K562 (cell line): ENCODE measurements around the gene MROH8. TPM values are rescaled to one million over a fixed set of nuclear protein-coding genes. Genes with fewer than 3 reads are reported as not detected.

ENCODE experiments used
- ATAC-seq: fragments of 200-7000 bp; cut with Tn5 transposase; 3 replicates; pipeline ENCODE4 v1.9.1; 2020; ENCODE audit warnings: moderate library complexity
- BruUV-seq: library from RNA; stranded (reverse); fragments of 400-500 nt; replicated peaks from 2 replicates; lab custom pipeline; 2021; lab: Mats Ljungman, UMichigan
- CTCF ChIA-PET: fragments of 300-600 bp; formaldehyde crosslinking; extraction: SDS; loops from one replicate; lab custom pipeline; 2021; ENCODE audit warnings: low intra/inter-chr PET ratio; lab: Yijun Ruan, JAX
- POLR2A ChIA-PET: fragments of 300-600, 350-650 bp; sonication (Branson Sonifier 250); formaldehyde crosslinking; extraction: SDS; loops from one replicate; lab custom pipeline; 2021; ENCODE audit warnings: antibody characterized with exemption, inconsistent platforms; lab: Yijun Ruan, JAX
- DNase-seq, 4 experiments: peaks; one replicate each; pipeline versions ENCODE4 v3.0.0 to v3.0.0-alpha.2; 2011 to 2018; ENCODE audit warnings: low spot score in 3 of 4, mixed read lengths in 3 of 4; ENCODE audit errors: extremely low read depth in 1 of 4
- FAIRE-seq: peaks from 2 replicates; lab custom pipeline; 2011; peaks lifted over from hg19 to GRCh38; lab: Jason Lieb, UNC
- H2AFZ ChIP-seq: 2 replicates; pipeline ENCODE4 v1.6.0; 2011; ENCODE audit warnings: low read depth, low read length, control low read depth, inconsistent platforms
- H3K27ac ChIP-seq: fragments of 200-600 bp; 3 replicates; pipeline ENCODE4 v1.8.0; 2011; ENCODE audit warnings: low read depth, mild to moderate bottlenecking, control low read depth, inconsistent platforms, low read length, moderate library complexity, mixed read lengths; ENCODE audit errors: extremely low read depth
- H3K27me3 ChIP-seq, 2 experiments: fragments of 300-600 bp in 1 of 2; 2 replicates in 1 of 2; 3 replicates in 1 of 2; pipeline versions ENCODE4 v1.6.0 to v1.8.0; 2011; ENCODE audit warnings: inconsistent platforms in 2 of 2, low read length in 2 of 2, mild to moderate bottlenecking in 1 of 2, mixed read lengths in 1 of 2, moderate library complexity in 1 of 2; ENCODE audit not compliant: control insufficient read depth in 2 of 2, insufficient read depth in 2 of 2
- H3K36me3 ChIP-seq: fragments of 300-600 bp; 3 replicates; pipeline ENCODE4 v1.8.0; 2011; ENCODE audit warnings: mild to moderate bottlenecking, low read length, inconsistent platforms; ENCODE audit not compliant: control insufficient read depth, insufficient read depth
- H3K4me1 ChIP-seq, 2 experiments: fragments of 200-600 bp in 1 of 2; replicated peaks in 1 of 2; 2 replicates in 1 of 2; 3 replicates in 1 of 2; pipeline versions ENCODE4 v1.5.1 to v1.8.0; 2011; ENCODE audit warnings: inconsistent platforms in 2 of 2, low read length in 2 of 2, mild to moderate bottlenecking in 1 of 2, mixed read lengths in 1 of 2, moderate library complexity in 1 of 2; ENCODE audit not compliant: control insufficient read depth in 2 of 2, insufficient read depth in 2 of 2
- H3K4me2 ChIP-seq: 2 replicates; pipeline ENCODE4 v1.6.1; 2011; ENCODE audit warnings: low read length, control low read depth, inconsistent platforms, mixed read lengths; ENCODE audit not compliant: insufficient read depth
- H3K4me3 ChIP-seq: fragments of 200-600 bp; sonication (generic), shearing (Covaris generic); 2 replicates; pipeline ENCODE4 v1.5.1; 2016; ENCODE audit warnings: control low read depth, inconsistent platforms
- H3K79me2 ChIP-seq: fragments of 200-600 bp; 3 replicates; pipeline ENCODE4 v1.8.0; 2011; ENCODE audit warnings: low read length, inconsistent platforms; ENCODE audit not compliant: control insufficient read depth, insufficient read depth
- H3K9ac ChIP-seq, 2 experiments: 2 replicates each; pipeline versions ENCODE4 v1.6.0 to v1.6.1; 2011; ENCODE audit warnings: low read depth in 2 of 2, low read length in 2 of 2, control low read depth in 1 of 2, inconsistent platforms in 1 of 2, mild to moderate bottlenecking in 1 of 2, mixed read lengths in 1 of 2; ENCODE audit not compliant: insufficient read depth in 1 of 2
- H3K9me1 ChIP-seq: one replicate; pipeline ENCODE4 v1.6.0; 2011; ENCODE audit warnings: inconsistent platforms, mild to moderate bottlenecking, low read length, moderate library complexity; ENCODE audit not compliant: control insufficient read depth, insufficient read depth
- H3K9me3 ChIP-seq: replicated peaks from 2 replicates; pipeline ENCODE4 v1.5.1; 2011; ENCODE audit warnings: low read depth, low read length, inconsistent platforms; ENCODE audit not compliant: control insufficient read depth, insufficient read depth
- H4K20me1 ChIP-seq: replicated peaks from 2 replicates; pipeline ENCODE4 v1.6.1; 2011; ENCODE audit warnings: low read length, inconsistent platforms, mixed read lengths; ENCODE audit not compliant: control insufficient read depth, insufficient read depth
- BMI1 ChIP-seq: fragments of 150-350 bp; IDR thresholded peaks from 2 replicates; pipeline ENCODE4 v1.6.1; 2014; ENCODE audit warnings: low read length
- EP400 ChIP-seq: fragments of 450-650 bp; IDR thresholded peaks from 2 replicates; pipeline ENCODE4 v1.6.1; 2017; ENCODE audit warnings: antibody characterized with exemption, mild to moderate bottlenecking, moderate library complexity
- ZNF316 ChIP-seq: fragments of 450-650 bp; IDR thresholded peaks from 2 replicates; pipeline ENCODE4 v1.6.1; 2016
- WGBS: fragments of 100-300 bp; shearing (Covaris generic); methylation state at CpG from one replicate; pipeline ENCODE4 v1.1.6; 2016; ENCODE audit warnings: low coverage, mixed read lengths; ENCODE audit not compliant: insufficient coverage; ENCODE audit errors: missing lambda C conversion rate; 5-methylcytosine and 5-hydroxymethylcytosine counted together
- in situ Hi-C: fragments of 300-500 bp; cut with MboI; formaldehyde crosslinking; loops from 4 replicates; pipeline ENCODE4 v1.15.0; 2018; ENCODE audit warnings: inconsistent platforms, mixed read lengths
- intact Hi-C: fragments of 100-400 bp; cut with micrococcal nuclease; formaldehyde crosslinking; loops from 2 replicates; pipeline ENCODE4 v1.14.2; 2022
- polyA plus RNA-seq, 8 experiments: library from polyadenylated mRNA; depleted of rRNA in 4 of 8; stranded (reverse) in 5 of 8; unstranded in 3 of 8; fragments of >200 nt; fragmentation: Nextera tagmentation in 2 of 8; fragmentation: Illumina TruSeq in 1 of 8; extraction: Ambion mirVana in 2 of 8; extraction: Trizol in 1 of 8; gene quantifications; 2 replicates each; pipeline versions ENCODE4 v1.2.1 to v1.2.3, GENCODE V29; 2011 to 2014; ENCODE audit warnings: inconsistent platforms in 1 of 8, missing spikeins in 1 of 8
- total RNA-seq, 7 experiments: library from RNA; depleted of rRNA in 6 of 7; stranded (reverse); fragments of >200 nt in 6 of 7; fragmentation: Illumina TruSeq in 2 of 7; extraction: Trizol in 2 of 7; gene quantifications; 2 replicates each; pipeline versions ENCODE4 v1.2.1 to v1.2.3, GENCODE V29; 2011 to 2021; ENCODE audit warnings: low replicate concordance in 1 of 7
- TF ChIP-seq, protein P1 (sequence below): sonication (generic); formaldehyde crosslinking; IDR thresholded peaks from 2 replicates; pipeline ENCODE4 v1.8.1; 2023; ENCODE audit warnings: missing genetic modification reagents, mild to moderate bottlenecking, borderline replicate concordance

The MROH8 gene
- total and polyA plus RNA-seq, 9 of the 15 experiments (the other 6 are each of a cell fraction or from before 2014, with no cell fraction given), result 0.21 to 1.5 (median 0.78) TPM

DNA sequence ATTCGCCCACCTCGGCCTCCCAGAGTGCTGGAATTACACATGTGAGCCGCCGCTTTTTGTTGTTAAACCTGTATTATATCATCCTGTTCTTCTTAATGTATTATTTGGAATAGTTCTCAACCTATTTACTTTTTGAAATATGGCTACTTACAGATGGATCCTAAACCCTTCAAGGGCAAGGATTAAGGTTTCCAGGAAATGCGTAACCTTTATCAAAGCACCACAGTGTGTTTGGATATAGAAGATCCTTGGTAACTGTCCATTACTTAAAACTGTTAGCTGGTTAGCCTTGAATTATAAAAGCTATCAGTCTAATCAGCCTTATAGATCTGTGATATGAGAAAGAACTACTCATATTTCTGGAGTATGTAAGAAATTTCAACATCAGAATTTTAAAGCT is 12.5 kb downstream of the MROH8 start (continued):
- TF ChIP-seq, protein P1, sequence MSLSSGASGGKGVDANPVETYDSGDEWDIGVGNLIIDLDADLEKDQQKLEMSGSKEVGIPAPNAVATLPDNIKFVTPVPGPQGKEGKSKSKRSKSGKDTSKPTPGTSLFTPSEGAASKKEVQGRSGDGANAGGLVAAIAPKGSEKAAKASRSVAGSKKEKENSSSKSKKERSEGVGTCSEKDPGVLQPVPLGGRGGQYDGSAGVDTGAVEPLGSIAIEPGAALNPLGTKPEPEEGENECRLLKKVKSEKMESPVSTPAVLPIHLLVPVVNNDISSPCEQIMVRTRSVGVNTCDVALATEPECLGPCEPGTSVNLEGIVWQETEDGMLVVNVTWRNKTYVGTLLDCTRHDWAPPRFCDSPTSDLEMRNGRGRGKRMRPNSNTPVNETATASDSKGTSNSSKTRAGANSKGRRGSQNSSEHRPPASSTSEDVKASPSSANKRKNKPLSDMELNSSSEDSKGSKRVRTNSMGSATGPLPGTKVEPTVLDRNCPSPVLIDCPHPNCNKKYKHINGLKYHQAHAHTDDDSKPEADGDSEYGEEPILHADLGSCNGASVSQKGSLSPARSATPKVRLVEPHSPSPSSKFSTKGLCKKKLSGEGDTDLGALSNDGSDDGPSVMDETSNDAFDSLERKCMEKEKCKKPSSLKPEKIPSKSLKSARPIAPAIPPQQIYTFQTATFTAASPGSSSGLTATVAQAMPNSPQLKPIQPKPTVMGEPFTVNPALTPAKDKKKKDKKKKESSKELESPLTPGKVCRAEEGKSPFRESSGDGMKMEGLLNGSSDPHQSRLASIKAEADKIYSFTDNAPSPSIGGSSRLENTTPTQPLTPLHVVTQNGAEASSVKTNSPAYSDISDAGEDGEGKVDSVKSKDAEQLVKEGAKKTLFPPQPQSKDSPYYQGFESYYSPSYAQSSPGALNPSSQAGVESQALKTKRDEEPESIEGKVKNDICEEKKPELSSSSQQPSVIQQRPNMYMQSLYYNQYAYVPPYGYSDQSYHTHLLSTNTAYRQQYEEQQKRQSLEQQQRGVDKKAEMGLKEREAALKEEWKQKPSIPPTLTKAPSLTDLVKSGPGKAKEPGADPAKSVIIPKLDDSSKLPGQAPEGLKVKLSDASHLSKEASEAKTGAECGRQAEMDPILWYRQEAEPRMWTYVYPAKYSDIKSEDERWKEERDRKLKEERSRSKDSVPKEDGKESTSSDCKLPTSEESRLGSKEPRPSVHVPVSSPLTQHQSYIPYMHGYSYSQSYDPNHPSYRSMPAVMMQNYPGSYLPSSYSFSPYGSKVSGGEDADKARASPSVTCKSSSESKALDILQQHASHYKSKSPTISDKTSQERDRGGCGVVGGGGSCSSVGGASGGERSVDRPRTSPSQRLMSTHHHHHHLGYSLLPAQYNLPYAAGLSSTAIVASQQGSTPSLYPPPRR (CRISPR knock-in tag), result no peak

- no peak for ATAC-seq
- H3K36me3 ChIP-seq, result no peaks in the 10 kb centered on the region
- no peak overlapping the region for H3K4me3 ChIP-seq
- H3K4me2 ChIP-seq, result no peak overlapping the region
- WGBS, result 71% methylated on average over 1 of the region's 1 CpG
- H3K27me3 ChIP-seq, result no peaks in the 10 kb centered on the region
- no peak for FAIRE-seq
- H3K27ac ChIP-seq, result no peak overlapping the region
- H3K9ac ChIP-seq, result no peak overlapping the region
- ChIA-PET CTCF (no interaction called here), POLR2A (interaction anchor here (6.9 kb wide), 1 partner anchor 12 kb away, joined by 54 read pairs; the partner anchor contains the start of genes MROH8 and RPN2)
- in situ Hi-C loops, result no loop called here
- TF ChIP-seq BMI1 (no peak), EP400 (no peak), ZNF316 (0 out of 2 replicates have a peak, but pooled peaks have one; percentile 16)
- intact Hi-C loops, result no loop called here
- H3K79me2 ChIP-seq, result no peaks in the 10 kb centered on the region
- H2AFZ ChIP-seq, result no peak overlapping the region
- no peaks in the 10 kb centered on the region for H3K9me1 ChIP-seq
- BruUV-seq, result no TSS peak
- no peaks in the 10 kb centered on the region for H3K9me3 ChIP-seq
- no peak for DNase-seq
- H3K4me1 ChIP-seq, result peaks cover 23 to 37% of the 10 kb centered on the region in 2 experiments; a peak in 4 of 5 replicates
- H4K20me1 ChIP-seq, result no peaks in the 10 kb centered on the region
Observed at GRCh38 chr20:37165031-37165430, 14.3 kb downstream of the MROH8 start.
